Activated CD4-positive, alpha-beta T cell treated with anti-CD3 and anti-CD28 coated beads, Interleukin-2, amount 50 U/mL, for 16 hours (primary cell): ENCODE results near the gene SMC1B.
A peak's percentile ranks its signal among the peaks of the same experiment; 100 is the strongest.
"Not testable (repeated sequence)": the region's sequence is repeated elsewhere in the genome, so short reads cannot be mapped to it uniquely, and the experiment has no call there.

Experiments used
- DNase-seq: peaks from one replicate; pipeline ENCODE4 v3.0.0-alpha.2; 2020

Gene SMC1B

GRCh38 chr22:45445031-45445710 lies 31.8 kb upstream of the SMC1B start:
- DNase-seq: no peak

GRCh38 chr22:45444168-45444567 lies 30.8 kb upstream of the SMC1B start:
- no peak for DNase-seq

GRCh38 chr22:45442116-45442515 lies 28.7 kb upstream of the SMC1B start:
- DNase-seq: no peak

- DNase-seq: peak; percentile 29
These were observed 27.7 kb upstream of the SMC1B start for GRCh38 chr22:45441138-45441537.

- not testable (repeated sequence) for DNase-seq
These were observed 27.3 kb upstream of the SMC1B start for GRCh38 chr22:45440688-45441087.

GRCh38 chr22:45438336-45438735 lies 24.9 kb upstream of the SMC1B start:
- no peak for DNase-seq

- peak; percentile 20 for DNase-seq
These were observed 23.6 kb upstream of the SMC1B start for GRCh38 chr22:45436871-45437517.

- DNase-seq: peak; percentile 81
These were observed 22.2 kb upstream of the SMC1B start for GRCh38 chr22:45435544-45436139.

GRCh38 chr22:45434981-45435380 lies 21.6 kb upstream of the SMC1B start:
- no peak for DNase-seq

GRCh38 chr22:45430871-45431270 lies 17.5 kb upstream of the SMC1B start:
- DNase-seq: no peak

GRCh38 chr22:45429981-45430775 lies 16.8 kb upstream of the SMC1B start:
- DNase-seq: no peak

- DNase-seq: no peak
These were observed 16.0 kb upstream of the SMC1B start for GRCh38 chr22:45429424-45429823.

GRCh38 chr22:45428391-45429385 lies 15.3 kb upstream of the SMC1B start:
- DNase-seq: no peak

- DNase-seq: no peak
These were observed 13.7 kb upstream of the SMC1B start for GRCh38 chr22:45427114-45427513.

- no peak for DNase-seq
These were observed 13.0 kb upstream of the SMC1B start for GRCh38 chr22:45426387-45426786.

- no peak for DNase-seq
These were observed 12.3 kb upstream of the SMC1B start for GRCh38 chr22:45425531-45426265.

GRCh38 chr22:45425101-45425500 lies 11.7 kb upstream of the SMC1B start:
- no peak for DNase-seq

- DNase-seq: no peak
These were observed 10.9 kb upstream of the SMC1B start for GRCh38 chr22:45424241-45424731.

- DNase-seq: no peak
These were observed 10.1 kb upstream of the SMC1B start for GRCh38 chr22:45423524-45423923.

- no peak for DNase-seq
These were observed 9.0 kb upstream of the SMC1B start for GRCh38 chr22:45422237-45422983.
